Measurements from ENCODE around the gene HSD17B7.

Gene HSD17B7

GRCh38 chr1:162861101-162861500 is 70.6 kb downstream of the HSD17B7 start, which contains the start of gene CCDC190:
Gene CCDC190 (minus strand): TSS chr1:162861175. CDS start chr1:162859646, 1,529 bp downstream.
- DNase-seq: no peak

DNA sequence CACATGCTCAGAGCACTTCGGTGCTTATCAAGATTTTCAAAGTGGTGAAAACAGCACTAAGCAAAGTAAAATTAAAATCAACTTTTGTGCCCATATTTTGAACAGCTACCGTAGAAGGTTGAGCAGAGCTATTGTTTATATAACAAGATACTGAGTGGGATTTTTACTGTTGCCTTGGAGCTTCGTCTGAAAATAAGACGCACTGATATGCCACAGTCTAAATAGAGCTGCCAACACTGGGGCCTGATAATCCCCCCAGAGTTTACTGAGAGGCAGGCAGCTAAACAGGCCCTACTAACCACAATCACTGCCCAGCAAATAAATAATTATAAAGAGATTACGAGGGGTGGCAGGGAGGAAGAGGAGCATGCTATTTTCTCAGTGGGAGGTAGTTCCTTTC is 71.1 kb downstream of the HSD17B7 start:
- no peak for DNase-seq
